ENCODE measurements around the gene RPAP2.
"Not testable (repeated sequence)": the region's sequence is repeated elsewhere in the genome, so short reads cannot be mapped to it uniquely, and the experiment has no call there.

The RPAP2 gene

DNA sequence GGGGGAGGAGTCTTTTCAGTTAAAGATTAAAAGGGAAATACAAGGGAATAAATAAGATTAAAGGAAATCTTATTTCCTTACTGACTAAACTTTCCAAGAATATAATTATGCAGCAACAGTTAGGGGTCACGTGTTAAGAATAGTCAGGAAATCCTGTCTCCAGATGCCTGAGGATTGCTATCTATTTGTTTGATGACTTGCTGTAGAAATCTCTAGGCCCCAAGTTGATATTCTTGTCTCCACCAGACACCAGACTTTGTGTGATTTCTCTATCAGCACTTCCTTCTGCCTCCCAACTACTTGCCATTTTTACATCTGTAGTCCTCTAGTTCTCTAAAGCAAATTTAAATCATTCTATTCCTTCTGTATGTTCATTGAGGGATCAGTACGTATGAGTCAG, 77.5 kb downstream of the RPAP2 start:
- DNase-seq (ENCODE audit: low read depth, low spot score): no peak

DNA sequence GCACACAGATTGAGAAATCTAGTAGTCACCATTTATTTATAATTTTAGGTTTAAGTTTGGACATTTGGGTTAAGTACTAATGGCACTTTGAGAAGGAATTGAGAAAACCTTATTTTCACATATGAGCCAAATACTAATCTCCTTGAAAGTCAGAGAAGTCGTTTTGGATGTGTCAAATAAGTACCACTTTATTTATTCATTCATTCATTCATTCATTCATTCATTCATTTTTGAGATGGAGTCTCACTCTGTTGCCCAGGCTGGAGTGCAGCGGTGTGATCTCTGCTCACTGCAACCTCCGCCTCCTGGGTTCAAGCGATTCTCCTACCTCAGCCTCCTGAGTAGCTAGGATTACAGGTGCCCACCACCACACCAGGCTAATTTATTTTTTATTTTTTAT, 79.1 kb downstream of the RPAP2 start:
- not testable (repeated sequence) for DNase-seq (ENCODE audit: low read depth, low spot score)

DNA sequence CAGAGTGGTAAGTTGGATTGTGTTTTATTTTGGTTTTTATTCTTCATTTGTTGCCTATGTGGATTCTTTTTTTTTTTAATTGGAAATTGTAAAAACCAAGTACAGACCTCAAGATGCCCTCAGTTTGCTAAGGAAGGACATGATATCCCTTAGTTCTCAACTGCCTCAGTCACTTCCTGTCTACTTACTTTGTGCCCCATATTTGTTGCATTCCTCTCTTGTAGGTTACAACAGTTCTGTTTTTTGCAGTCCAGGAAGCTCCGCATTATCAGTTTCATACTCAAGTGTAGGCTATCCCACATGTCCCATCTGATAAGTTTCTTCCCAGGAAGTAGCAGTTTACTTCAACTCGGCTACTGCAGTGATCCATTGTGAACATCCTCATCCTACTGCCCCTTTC, 82.0 kb downstream of the RPAP2 start:
- DNase-seq (ENCODE audit: low read depth, low spot score): no peak

DNA sequence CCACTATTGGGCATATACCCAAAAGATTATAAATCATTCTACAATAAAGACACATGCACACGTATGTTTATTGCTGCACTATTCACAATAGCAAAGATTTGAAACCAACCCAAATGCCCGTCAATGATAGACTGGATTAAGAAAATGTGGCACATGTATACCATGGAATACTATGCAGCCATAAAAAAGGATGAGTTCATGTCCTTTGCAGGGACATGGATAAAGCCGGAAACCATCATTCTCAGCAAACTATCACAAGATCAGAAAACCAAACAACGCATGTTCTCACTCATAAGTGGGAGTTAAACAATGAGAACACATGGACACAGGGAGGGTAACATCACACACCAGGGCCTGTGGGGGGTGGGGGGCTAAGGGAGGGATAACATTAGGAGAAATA, 95.1 kb downstream of the RPAP2 start:
- not testable (repeated sequence) for DNase-seq (ENCODE audit: low read depth, low spot score)

DNA sequence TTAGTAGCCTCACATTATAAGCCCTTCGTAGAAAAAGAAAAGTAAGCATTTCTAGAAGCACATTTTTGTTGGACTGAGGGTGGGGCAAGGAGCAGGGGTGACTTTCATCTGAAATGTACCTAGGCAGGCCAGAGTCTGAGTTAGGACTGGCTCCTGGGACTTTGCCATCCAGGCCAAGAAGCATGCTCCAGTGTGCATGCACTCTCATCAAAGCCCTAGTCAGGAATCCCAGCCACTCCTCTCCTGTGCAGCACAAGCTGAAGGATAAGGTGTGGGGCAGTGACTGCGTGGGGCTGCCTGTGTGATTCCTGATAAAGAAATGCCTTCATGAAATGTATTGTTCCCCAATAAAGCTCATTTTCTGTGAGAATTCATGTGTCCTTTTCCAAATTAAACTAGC, 99.7 kb downstream of the RPAP2 start:
- no peak for DNase-seq (ENCODE audit: low read depth, low spot score)

DNA sequence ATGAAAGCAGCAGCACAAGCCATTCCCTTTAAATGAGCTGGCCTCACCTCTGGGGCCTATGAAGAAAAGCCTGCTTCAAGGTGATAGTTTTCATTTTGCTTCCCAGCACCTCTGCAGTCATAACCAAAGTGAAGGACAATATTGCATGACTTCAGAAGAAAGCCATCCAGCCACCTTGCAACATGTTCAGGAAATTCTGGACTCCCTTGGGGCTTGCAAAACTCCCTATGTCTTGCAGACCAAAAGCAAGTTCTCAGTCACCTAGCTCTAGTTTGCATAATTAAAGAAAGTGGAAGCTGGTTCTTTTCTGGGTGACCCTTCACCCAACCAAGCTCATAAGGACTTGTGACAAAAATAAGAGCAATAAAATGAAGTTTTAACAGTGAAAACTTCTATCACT, 100.2 kb downstream of the RPAP2 start:
- no peak for DNase-seq (ENCODE audit: low read depth, low spot score)

DNA sequence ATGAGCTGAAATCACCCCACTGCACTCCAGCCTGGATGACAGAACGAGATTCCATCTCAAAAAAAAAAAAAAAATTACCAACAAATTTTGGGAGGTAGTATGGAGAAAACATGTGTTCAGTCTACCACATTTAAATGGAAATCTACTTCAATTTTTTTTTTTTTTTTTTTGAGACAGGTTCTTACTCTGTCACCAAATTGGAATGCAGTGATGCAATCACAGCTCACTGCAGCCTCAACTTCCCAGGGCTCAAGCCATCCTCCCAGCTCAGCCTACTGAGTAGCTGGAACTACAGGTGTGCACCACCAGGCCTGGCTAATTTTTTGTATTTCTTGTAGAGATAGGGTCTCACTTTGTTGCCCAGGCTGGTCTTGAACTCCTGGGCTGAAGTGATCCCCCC, 105.8 kb downstream of the RPAP2 start:
- DNase-seq (ENCODE audit: low read depth, low spot score): no peak

DNA sequence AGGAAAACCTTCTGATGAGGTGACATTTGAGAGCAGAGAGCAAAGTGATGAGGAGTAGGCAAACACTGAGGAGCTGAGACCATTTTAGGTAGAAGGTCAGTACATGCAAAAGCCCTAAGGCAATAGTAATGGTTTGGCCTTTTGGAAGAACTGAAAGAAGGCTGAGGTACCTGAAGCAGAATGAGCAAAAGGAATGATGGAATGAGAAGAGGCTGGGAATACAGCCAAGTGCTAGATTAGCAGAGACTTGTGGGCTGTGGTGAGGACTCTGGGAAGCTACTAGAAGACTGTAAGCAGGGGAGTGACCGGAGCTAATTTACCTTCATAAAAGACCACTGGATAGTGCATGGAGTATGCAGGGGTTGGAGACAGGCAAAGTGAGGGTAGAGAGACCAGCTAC, 110.0 kb downstream of the RPAP2 start:
- no peak for DNase-seq (ENCODE audit: low read depth, low spot score)

DNA sequence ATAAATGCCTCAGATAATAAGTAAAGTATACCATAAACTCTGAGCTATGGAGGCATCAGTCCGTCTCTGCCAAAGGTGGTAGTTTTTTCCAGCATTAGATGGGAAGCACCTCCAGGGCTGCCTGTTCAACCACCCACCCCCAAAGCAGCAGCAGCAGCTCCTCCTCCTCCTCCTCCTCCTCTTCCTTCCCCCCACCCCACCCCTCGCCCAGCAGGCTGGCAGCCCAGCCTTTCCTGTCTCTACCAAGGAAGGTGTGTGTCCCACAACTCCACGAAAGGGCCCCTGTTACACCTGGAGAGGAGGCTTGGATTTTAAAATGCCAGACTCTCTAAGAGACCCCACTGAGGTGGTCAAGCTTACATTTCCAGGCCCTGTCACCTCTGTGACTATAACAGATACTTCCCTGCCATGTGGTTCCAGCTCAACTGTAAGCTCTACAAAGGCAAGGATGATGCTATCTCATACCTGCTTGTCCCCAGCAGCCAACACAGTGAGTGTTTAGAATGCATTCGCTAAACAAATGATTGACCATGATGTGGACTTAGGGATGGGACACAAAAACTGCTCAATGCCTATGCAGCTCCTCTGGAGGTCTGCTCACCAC, 111.2 kb downstream of the RPAP2 start:
- DNase-seq (ENCODE audit: low read depth, low spot score): no peak

DNA sequence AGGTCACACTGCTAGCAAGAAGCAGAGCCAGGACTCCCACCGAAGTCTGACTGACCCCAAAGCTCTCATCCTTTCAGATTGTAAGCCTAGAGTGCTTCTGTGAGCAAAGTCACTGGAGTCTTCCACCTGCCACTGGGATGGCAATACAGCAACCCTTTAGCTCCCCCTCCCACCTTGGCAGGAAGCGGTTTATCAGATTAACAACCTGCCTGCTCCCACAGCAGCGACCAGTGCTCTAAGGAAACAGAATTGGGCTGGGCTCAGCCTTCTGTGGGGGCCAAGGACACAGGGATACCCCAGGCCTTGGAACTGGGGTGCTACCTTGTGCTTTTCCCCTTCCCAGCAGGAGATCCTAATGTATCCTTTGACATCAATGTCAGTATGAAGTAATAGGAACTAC, 111.8 kb downstream of the RPAP2 start:
- no peak for DNase-seq (ENCODE audit: low read depth, low spot score)

DNA sequence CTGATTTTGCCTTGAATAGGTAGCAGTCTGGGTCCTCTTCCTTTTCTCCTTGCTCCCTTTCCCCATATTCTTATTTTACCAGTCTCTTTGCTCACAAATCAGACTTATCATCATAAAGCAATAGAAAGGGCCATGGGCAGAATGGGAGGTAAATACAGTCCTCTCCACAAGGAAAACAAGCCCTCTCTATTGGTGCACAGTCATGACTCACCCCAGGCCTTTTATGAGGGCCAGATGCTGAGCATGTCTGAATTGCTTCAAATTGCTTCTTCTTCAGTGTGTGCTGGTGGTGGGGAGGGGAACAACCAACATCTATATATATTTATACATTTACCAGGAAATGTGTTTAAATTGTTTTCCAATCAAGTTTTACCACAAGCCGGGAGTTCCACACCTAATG, 112.7 kb downstream of the RPAP2 start:
- DNase-seq (ENCODE audit: low read depth, low spot score): no peak

DNA sequence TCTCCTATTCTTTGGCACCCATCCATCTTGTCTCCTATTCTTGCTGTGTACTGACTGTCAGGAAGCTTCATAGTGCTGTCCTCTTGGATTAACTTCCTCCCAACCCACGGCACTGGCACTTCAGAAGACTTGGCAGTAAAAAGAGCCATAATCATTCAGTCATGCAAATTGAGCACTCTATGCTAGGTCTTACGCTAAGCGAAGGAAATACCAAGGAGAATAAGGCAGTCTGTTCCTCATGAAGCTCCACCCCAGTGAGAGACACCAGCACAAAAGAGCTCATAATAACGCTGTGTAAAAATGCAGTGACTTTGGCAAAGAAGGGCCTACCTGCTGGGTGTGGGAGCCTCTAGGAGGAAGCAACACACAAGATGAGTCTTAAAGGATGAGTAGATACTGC, 120.8 kb downstream of the RPAP2 start:
- DNase-seq (ENCODE audit: low read depth, low spot score): no peak

DNA sequence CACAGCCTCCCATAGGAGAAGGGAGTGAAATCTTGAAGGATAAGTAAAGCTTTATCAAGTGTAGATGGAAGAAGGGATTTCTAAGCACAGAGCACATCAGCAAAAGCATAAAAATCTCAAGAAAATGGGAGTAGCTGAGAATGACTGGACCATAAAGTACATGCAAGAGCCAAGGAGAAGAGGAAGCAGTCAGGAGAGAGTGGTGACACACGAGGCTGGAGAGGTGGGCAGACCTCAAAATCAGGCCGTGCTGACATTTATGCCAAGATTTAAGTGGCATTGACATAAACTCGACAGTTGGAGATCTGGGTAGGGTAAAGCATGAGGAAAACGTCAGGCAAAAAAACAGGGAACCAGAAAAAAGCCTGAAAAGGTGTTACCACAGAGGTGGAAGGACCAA, 125.5 kb downstream of the RPAP2 start:
- no peak for DNase-seq (ENCODE audit: low read depth, low spot score)

DNA sequence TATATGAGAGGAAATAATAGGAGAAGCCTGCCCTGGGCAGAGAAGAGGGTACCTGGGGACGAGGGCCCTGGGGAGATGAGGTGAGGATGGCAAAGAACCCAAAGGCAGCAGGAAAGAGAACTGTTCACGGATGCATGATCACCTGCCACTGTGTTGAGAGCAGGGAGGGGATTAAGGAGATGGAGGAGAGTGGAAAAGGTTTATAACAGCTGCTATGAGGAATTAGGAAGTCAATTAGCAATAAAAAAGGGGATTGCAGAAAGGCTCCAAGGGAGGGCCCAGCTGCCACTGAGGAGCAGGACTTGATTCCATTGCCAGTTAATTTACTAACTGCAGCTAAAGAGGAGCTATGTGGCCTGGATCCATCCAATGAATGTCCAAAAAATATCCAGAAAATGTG, 126.8 kb downstream of the RPAP2 start:
- no peak for DNase-seq (ENCODE audit: low read depth, low spot score)

DNA sequence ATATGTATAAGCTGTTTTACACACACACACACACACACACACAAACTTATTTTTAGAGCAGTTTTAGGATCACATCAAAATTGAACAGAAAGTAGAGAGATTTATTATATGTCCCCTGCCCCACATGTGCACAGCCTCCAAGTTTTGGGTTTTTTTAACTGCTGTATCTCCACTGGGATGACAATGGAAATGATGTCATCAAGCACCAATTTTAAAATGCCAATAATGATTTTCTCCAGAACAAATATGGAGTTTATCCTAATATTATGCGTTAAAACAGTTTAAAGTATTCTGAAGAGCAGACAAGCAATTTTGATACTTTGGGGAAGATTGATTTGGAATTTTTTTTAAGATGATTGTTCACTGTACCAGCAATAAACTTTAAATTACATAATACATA, 131.2 kb downstream of the RPAP2 start:
- DNase-seq (ENCODE audit: low read depth, low spot score): no peak

DNA sequence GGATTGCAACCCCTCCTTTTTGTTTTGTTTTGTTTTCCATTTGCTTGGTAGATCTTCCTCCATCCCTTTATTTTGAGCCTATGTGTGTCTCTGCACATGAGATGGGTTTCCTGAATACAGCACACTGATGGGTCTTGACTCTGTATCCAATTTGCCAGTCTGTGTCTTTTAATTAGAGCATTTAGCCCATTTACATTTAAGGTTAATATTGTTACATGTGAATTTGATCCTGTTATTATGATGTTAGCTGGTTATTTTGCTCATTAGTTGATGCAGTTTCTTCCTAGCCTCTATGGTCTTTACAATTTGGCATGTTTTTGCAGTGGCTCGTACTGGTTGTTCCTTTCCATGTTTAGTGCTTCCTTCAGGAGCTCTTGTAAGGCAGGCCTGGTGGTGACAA, 135.7 kb downstream of the RPAP2 start:
- not testable (repeated sequence) for DNase-seq (ENCODE audit: low read depth, low spot score)

DNA sequence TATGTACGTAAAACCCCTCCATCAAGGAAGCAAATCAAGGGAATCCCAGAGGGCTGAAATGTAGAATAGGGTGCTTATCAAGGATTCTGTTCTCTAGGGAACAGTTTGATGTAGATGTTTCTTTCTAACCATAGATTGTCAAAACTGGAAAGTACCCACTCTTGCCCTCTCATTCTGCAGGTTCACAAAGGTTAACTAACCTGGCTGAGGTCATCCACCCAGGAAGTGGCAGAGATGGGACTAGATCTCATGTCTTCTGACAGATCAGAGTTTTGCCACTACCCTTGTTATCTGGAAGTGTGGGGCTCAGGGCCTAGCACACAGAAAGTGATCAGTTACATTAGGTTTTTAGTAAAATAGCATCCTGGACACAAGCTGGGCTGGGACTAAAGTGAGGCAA, 140.4 kb downstream of the RPAP2 start:
- no peak for DNase-seq (ENCODE audit: low read depth, low spot score)

DNA sequence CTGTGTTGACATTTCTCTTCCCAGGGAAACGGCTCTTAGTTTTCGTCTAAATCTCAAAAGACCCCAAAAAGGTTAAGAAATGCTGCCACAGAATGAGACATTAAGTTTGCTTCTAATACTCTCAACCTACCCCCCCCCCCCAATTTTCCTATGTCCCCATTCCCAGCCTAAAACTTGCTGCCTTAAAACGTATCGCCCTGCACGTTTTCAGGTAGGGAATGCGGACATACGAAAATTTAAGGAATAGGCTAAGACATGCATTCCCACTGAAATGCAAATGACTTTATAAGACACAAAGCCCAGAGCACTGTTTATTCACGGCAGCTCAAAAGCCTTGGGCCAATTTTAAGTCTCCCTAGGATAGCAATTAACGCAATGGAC, 142.4 kb downstream of the RPAP2 start:
- DNase-seq (ENCODE audit: low read depth, low spot score): no peak

DNA sequence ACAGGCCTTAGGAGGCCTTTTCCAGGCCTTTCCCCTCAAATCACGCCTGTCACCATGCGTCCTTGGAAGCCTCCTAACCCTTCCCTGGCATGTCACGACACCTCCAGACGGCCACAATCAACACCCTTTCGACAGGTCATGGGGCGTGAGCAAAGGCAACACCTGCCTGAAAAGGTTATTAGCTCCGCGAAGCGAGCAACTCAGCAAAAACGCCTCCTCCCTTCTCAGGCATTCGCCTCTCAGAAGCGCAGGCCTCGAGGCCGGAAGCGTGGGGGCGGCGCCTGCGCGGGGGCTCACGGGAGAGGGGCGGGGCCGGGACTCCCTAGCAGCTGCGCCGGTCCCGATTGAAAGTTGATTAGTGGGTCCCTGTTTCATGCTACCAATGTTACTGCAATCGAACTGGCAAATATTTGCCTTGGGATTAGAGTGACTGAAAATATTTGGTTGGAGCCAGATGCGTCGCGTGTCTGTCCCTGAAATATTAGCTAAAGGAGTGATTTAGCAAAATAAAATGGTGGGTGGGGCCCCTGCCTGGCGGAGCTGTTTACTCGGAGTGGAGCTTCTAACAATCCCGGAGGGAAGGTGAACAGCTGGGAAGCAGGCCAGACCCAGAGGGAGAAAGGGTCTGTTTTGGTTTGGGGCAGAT, 143.0 kb downstream of the RPAP2 start:
- DNase-seq (ENCODE audit: low read depth, low spot score): no peak

DNA sequence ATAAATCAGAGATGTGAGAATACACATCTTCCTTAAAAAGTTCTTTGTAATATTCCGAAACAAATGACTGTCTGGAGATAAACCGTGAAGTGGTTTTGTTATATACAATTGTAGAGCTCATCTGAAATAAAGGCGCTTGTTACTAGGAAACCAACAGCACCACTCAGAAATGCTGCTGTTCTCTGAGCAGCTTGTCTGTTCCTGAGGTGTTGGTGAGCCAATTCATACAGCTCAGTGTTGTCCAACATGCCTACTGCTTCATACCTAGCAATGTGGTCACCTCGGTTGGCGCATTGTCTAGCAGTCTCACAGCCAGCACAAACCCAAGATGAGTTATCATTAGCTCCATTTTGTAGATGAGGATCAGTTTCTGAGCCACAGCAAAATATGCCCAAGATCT, 143.5 kb downstream of the RPAP2 start:
- no peak for DNase-seq (ENCODE audit: low read depth, low spot score)

DNA sequence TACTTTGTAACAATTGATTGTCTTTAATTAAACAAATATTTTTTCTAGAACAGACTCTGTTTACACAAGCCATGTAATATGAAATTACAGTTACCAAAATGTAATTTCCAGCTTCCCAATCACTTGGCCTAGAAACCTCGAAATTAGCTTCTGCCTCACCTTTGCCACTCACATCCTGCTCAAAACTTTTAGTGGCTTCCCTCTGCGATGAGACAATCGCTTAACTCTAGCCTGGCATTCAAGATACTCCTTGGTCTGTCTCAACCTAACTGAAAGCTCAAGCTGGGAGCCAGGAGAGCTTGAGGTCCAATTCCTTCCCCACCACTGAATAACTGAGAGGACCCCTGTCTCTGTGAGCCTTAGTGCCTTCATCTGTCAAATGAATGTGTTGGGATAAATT, 145.0 kb downstream of the RPAP2 start:
- DNase-seq (ENCODE audit: low read depth, low spot score): no peak

DNA sequence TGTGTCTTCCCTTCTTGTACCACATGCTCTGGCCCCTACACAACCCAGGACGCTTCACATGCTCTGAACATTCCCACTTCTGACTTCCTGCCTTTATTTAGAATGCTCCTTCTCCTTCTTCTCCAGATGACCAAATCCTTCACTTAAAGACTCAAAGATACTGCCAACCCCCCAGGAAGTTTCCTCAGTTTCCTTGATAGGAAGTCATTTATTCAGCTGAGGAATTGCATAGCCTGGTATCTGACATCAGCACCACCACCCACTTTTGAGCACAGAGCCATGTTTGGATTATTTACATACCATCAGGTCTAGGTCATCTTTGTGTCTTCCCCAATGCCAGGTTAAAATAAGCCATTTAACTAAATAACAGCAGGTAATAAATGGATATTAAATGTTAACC, 145.5 kb downstream of the RPAP2 start:
- no peak for DNase-seq (ENCODE audit: low read depth, low spot score)

DNA sequence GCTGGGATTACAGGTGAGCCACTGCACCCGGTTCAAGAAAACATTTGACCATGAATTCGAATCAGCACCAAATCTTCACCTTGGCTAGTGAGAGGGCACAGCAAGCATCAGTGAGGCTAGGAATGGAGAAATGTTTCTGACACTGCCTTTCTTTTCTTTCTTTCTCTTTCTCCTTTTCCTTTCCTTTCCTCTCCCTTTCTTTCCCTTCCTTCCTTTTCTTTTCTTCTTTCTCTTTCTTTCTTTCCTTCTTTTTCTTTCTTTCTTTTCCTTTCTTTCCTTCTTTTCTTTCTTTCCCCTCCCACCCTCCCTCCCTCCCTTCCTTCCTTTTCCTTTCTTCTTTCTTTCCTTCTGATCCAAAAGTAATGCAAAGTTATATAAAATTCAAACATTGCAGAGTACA, 147.0 kb downstream of the RPAP2 start:
- no peak for DNase-seq (ENCODE audit: low read depth, low spot score)

DNA sequence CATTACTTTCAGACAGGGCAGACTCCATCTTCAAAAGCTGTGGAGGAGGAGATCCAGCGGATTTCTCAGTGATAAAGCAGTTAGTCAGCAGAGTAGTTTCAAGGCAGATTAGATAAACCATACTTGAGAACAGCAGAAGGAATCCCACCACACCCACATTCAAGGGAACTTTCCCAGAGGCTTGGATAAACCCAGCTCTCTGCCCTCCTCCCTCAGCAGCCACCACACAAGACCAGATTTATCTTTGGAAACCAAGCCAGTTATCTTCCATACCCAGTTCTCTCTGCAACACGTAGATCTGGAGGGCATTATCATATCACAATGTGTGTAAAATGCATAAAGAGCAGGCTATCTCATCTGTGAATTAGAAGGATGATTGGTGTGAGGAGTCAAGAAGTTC, 147.7 kb downstream of the RPAP2 start:
- DNase-seq (ENCODE audit: low read depth, low spot score): no peak

All from smooth muscle cell of the brain vasculature (primary cell).